ENCODE results near the gene LRIG2.
"Not testable (repeated sequence)": the region's sequence is repeated elsewhere in the genome, so short reads cannot be mapped to it uniquely, and the experiment has no call there.

Gene LRIG2

DNA sequence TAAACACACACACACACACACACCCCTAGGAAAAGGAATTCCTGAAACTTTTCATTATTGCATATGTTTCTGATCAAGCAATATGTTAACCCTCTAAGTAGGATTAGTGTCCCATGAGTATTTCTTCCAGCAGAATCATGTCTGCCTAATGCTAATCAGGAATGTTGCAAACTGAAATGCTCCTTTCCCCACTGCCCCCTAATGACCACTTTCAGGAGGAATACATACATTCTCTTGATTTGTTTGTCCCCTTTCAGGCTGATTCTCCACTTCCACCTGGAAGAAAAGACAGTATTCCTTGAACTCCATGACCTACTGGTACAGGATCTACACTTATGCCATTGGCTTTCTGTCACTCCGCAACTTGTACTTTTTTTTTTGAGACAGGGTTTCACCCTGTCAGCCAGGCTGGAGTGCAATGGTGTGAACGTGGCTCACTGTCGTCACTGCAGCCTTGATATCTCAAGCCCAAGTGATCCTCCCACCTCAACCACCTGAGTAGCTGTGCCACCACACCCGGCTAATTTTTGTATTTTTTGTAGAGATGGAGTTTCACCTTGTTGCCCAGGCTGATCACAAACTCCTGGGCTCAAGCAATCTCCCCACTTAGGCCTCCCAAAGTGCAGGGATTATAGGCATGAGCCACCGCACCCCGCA lies 56.7 kb downstream of the LRIG2 start:
- no peak for DNase-seq (ENCODE audit: low read depth)

DNA sequence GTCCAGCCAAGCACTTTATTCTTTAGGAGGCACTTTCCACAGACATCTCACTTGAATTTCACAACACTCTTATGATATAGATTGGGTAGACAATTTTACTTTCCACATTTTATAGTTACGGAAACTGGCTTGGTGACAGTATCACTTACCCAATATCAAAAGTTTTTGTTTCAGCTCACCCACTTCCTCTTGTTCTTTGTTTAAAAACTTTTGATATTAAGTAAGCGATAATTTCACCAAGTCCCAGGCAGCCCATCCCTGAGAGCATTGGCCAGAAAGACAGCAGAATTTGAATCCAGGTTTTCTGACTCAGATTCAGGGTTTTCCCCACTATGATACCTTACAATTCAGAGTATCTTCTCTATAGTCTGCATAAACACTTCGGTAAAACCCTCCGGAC lies 60.0 kb downstream of the LRIG2 start:
- no peak for DNase-seq (ENCODE audit: low read depth)

DNA sequence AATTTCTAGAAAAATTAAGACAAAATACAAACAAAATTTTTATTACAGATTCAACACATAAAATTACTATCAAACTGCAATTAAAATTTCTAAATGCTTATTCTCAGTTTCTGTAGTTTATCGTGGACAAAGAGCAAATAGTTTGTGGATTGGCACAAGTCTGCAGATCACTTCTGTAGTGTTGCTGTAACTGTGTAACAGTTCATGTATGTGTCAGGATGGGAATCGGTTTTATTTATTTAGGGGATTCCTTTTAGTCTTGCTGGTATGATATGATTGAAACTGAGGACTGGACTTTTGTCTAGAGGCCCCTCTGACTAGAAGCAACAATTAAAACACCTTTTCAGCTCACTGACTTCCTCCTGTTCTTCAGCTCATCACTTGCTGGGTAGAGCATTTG lies 60.8 kb downstream of the LRIG2 start:
- DNase-seq (ENCODE audit: low read depth), result no peak

DNA sequence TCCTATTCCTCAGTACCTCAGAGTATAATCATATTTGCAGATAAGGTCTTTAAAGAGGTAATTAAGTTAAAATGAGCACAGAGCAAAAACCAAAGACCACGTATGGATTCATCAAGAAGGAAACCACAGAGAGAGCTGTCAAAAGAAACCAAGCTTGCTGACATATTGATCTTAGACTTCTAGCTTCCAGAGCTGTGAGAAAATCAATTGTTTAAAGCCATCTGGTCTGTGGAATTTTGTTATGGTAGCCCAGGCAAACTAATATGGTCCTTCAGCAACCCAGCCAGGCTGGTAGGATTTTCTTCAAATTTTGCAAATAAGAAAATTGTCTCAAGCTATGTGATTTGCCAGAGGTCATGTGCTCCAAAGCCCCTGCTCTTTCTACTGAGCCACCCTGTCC lies 62.5 kb downstream of the LRIG2 start:
- DNase-seq (ENCODE audit: low read depth), result no peak

DNA sequence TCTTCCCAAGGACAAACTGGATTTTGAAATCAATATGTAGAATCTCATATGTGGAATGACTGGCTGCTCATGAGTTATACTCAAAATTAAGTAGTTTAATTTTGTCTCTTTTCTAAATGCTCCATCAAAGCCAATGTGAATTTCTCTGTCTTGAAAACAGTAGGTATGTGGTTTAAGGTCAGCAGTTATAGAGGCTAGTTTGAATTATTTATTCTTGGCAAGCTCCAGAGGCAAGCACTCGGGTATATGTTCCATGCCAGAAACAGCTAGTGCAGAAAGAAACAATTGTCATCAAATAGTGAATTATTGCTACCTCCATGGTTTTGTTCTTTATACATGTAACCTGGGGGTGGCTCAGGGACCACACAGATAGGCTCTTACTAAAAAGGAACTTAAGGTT lies 63.5 kb downstream of the LRIG2 start:
- no peak for DNase-seq (ENCODE audit: low read depth)

DNA sequence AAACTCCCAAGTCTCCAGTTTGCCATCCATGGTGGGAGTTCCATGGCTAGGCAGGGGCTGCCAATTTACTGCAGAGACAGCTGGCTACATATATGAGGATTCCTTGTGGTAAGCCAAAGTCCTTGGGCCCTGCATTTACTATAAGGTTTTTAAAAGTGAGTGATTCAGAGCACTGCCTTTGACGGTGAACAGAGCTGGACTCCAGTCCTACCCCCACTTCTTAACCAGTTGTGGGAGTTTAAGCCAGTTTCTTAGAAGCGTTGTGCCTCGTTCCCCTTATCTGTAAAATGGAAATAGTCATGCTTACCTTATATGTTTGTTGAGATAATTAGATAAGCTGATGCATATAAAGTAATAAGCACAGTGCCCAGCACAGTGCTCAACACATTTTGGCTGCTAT lies 64.6 kb downstream of the LRIG2 start:
- no peak for DNase-seq (ENCODE audit: low read depth)

DNA sequence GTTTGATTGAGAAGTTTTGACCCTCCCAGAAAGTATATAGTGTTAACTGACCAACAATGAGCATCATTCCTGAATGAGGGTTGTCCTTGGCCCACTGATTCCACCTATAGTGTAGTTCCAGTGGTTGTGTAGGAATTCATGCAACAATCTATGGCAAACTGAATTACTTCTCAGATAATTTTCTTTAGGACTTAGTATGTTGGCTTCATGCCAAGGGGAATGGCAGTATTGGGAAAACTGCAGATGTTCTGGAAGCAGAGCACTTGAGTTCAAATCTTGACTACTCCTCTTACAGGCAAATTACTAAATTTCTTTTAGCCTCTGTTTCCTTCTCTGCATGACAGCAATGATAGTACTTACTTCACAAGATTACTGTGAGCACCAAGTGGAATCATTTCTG lies 65.8 kb downstream of the LRIG2 start:
- no peak for DNase-seq (ENCODE audit: low read depth)

DNA sequence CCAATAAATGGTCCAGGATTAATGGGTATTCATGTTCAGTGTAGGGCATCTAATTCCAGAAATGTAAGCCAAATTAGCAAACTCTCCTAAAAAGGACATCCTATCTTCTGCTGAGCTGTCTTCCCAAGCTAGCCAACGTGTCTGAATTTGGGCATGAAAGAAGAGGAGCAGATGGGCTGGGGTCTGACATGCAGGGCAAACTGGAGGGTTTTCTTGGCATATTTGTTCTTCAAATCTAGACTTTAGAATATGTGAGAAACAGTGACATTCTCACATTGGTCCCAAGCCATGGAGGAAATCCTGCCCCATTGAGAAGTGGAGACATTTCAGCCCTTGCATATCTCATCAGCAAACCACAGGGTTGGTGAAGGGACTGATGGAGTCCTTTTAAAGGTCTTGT lies 67.2 kb downstream of the LRIG2 start:
- no peak for DNase-seq (ENCODE audit: low read depth)

DNA sequence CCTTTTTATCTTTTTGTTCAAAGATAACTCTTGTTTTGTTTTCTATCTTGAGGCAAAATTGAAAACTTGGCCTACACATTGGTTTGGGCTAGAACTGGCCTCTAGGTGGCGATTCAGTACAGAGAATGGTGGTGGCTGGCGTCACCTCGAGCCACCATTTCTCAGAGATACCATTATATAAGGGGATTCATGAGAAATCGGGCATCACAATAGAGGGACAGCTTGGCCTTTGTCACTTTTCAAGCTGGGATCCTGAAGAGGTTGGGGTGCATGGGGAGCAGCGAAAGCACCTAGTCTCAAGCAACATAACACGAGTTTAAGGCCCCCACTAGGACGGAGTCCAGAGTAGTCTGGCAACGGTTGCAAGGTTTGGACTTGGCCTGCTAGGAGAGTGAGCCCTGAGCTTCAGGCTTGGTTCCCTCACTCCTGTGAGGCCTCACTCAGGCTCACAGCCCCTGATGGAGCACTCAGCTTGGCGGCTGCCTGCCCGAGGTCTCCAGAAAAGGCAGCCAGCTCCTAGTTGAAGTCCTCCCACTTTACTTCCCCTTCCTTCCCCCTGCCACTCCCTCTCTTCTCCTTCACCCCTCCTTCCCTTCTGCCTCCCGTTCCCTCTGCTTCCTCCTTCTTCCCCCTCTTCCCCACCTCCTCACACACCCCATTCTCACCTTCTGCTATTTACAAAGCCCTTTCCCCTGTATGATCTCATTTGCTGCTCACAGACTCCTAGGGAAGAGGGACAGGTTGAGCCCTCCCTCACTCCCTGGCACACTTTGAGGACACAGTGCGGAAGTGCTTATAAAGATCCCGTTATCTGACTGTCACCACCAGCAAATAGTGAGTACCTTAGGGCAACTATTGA lies 67.8 kb downstream of the LRIG2 start:
- DNase-seq (ENCODE audit: low read depth), result peak; percentile 31

DNA sequence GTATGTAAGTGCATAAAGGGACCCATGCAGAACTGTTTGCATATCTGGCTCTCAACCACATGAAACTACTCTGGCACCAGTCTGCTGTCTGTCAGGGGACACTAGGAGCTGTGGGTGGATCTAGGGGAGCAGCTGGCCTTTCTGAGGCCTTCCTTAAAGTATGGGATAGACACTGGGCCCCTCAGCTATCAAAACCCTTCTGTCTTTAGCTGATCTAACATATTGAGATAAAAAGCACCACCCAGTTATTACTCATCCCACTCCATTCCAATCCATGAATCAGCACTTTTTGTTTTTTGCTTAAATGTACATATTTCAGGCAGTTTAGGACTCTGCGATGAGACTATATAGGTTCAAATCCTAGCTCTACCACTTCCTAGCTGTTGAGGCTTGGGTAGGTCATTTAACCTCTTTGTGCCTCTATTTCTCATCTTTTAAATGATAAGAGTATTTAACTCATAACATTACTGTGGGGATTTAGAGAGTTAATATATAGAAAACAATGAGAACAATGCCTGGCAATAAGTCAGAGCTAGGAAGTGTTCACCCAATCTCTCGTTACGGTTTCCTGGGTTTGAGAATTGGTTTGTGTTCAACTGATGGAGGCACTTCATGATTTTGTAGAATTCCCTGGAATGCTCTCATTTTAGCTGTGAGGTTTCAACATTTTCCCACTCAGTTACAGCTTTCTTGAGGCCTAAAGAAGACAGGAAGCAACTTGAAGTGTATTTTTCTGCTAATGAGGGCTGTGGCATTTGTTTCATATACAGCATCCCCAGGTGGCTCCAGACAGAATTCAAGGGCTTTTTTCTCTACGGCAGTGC lies 68.9 kb downstream of the LRIG2 start:
- no peak for DNase-seq (ENCODE audit: low read depth)

DNA sequence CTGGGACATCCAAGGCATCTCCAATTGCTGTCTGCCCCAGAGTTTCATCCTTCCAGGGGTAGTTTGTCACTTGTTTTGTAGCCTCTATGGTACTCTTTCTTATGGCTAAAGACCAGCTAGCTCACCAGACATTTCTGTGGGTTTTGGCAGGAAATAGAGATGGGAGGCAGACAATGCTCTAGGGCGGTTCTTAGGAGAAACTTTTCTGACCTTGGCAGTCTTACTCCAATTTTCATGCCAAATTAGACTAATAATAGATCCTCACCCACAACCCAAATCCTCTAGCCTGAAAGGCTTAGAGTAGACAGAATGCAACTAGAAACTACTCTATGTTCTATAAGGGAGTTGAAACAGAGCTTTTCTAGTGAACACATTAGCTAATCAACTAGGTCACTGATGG lies 69.8 kb downstream of the LRIG2 start:
- DNase-seq (ENCODE audit: low read depth), result no peak

DNA sequence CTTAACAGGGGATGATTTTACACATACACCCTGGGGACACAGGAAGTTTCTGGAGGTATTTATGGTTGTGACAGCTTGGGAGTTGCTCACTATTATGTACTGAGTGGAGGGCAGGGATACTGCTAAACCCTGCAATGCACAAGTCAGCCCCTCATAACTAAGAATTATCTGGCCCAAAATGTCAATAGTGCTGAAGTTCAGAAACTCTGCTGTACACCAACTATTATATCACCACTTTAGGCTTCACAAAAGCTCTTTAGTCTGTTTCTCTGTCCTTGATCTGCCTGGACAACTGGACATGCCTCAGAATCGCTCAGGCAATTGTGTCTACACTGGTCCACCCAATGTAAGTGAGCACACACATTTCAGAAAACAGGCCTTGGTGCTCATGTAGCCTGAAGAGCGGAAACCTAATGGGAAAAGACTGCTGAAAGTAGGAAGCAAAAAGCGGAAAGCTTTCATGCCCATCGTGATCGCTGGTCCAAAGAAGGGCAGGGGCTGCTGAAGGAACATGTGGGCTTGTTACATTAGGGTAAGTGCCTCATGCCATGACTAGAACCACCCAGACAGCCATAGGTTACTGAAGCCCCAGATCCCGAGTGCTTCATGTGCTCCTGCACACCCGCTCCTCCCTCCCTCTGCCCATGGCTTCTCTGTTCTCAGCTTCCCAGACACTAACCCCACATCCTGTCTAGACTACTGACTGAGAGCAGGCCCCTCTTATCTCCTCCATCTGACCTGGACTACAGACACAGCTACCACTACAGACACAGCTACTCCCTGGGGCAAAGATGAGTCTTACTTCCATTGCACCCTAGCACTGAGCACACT lies 73.5 kb downstream of the LRIG2 start:
- no peak for DNase-seq (ENCODE audit: low read depth)

DNA sequence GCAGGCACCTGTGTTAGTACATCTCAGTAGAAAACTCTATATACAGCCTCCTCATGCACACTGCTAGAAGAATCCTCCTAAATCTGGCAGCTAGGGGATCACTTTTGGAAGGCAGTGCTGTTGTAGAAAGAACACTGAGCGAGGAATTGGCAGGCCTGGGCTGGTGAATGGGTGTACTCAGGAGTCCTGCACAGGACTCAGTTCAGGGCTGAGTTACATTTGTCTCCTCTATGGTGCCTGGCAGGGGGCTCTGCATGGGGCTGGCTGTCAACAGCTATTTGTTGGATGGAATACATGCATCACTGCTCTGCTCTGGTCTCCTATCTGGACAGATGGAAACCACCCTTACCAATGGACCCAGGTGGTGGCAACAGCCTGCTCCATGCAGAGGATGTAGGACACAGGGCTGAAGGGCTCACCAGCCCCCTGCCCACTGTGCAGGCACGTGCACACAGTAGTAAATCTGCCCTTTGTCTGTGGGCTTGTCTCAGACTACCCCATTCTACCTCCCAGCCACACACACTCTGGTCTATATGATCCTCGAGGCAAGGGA lies 74.2 kb downstream of the LRIG2 start:
- no peak for DNase-seq (ENCODE audit: low read depth)

DNA sequence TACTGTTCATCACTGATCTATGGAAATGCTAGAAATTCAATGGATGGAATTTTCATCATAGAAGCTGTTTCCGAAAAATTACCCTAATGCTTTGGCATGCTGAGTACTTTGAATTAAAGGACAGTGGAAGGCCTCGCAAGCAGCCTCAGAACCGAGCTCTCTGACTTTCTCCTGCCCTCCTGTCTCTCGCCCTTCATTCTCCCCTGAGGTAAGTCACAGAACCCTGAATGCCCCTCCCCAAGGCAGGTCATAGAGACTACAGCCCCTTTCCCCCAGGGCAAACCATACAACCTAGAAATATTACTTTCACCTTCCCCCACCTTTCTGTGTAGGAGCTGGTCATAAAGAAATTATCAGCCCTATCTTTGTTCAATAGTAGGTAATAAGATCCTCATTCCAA lies 74.8 kb downstream of the LRIG2 start:
- DNase-seq (ENCODE audit: low read depth), result no peak

DNA sequence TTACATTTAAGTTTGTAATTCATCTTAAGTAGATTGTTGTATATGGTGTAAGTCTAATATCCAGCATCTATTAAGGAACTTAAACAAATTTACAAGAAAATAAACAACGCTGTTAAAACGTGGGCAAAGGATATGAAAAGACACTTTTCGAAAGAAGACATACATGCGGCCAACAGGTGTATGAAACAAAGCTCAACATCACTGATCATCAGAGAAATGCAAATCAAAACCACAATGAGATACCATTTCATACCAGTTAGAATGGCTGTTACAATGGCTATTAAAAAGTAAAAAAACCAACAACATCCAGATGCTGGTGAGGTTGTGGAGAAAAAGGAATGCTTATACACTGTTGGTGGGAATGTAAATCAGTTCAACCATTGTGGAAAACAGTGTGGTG lies 77.5 kb downstream of the LRIG2 start:
- DNase-seq (ENCODE audit: low read depth), result not testable (repeated sequence)

DNA sequence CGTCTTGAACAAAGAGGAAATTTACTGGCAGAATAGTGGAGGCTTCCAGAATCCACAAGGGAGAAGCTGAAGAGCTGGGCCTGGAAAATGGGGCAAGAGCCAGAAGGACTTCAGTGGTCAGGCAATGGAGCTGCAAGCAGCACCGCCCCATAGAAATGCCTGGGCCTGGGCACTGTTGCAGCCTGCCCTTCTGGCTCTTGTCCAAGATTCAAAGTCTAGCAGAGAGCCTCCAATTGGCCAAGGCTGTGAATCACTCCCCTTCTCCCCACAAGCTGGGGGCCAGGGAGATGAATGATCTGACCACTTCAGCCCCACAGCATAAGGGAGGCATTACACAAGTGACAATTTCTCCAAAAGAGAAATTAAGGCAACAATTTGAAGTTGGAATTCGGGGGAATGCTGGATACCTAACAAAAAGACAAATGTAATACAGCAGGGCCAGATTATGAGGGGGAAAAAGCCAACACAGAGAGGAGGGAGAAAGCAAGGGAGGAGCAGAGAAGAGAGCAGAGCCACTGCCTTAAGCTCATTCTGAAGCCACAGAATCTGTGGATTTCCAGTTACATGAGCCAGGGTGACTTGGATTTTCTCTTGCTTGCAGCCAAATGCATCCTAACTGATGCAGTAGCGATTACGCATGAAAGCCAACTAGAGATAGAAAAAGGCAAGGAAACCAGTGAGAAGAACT lies 80.3 kb downstream of the LRIG2 start:
- no peak for DNase-seq (ENCODE audit: low read depth)

DNA sequence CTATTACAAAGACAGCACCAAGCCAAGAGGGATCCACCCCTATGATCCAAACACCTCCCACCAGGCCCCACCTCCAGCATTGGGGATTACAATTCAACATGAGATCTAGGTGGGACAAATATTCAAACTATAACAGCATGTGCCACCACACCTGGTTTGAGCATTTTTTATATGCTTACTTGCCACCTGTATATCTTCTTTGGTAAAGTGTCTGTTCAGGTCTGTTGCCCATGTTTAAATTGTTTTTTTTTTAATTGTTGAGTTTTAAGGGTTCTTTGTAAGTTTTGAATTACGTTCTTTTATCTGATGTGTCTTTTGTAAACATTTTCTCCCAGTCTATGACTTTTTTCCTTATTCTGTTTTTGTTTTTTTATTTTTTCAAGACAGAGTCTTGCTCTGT lies 83.4 kb downstream of the LRIG2 start:
- DNase-seq (ENCODE audit: low read depth), result no peak

DNA sequence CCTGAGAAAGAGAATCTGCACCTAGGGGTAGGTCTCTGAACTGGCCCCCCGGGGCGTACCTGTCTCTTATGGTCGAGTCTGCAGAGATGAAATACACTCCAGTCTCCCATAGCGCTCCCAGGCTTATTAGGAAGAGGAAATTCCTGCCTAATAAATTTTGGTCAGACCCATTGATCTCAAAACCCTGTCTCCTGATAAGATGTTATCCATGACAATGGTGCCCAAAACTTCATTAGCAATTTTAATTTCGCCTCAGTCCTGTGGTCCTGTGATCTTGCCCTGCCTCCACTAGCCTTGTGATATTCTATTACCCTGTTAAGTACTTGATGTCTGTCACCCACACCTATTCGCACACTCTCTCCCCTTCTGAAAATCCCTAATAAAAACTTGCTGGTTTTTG lies 85.7 kb downstream of the LRIG2 start:
- not testable (repeated sequence) for DNase-seq (ENCODE audit: low read depth)

DNA sequence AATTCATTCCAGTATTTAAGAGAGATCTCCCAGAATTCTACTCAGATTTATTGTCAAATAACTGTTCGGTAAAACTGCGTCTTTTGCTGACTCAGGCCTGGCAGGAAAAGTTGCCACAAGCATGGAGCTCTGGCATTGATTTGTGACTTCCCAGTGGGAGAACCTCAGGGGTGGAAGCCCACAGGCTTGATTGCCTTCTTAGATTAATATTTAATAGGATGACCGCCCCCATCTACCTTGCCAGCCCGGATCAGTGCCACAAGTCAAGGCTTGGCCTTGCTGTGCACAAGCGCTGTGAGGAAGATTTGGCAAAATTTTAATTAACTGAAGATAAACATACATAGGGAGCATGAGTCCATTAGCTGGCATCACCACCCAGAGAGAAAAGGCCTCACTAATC lies 93.5 kb downstream of the LRIG2 start:
- no peak for DNase-seq (ENCODE audit: low read depth)

DNA sequence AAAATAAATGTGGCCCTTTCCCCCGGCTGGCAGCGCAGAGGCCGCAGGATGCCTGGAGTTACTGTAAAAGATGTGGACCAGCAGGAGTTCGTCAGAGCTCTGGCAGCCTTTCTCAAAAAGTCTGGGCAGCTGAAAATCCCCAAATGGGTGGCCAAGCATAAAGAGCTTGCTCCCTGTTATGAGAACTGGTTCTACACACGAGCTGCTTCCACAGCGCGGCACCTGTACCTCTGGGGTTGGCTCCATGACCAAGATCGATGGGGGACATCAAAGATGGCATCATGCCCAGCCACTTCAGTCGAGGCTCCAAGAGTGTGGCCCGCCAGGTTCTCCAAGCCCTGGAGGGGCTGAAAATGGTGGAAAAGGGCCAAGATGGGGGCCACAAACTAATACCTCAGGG lies 95.9 kb downstream of the LRIG2 start:
- no peak for DNase-seq (ENCODE audit: low read depth)

DNA sequence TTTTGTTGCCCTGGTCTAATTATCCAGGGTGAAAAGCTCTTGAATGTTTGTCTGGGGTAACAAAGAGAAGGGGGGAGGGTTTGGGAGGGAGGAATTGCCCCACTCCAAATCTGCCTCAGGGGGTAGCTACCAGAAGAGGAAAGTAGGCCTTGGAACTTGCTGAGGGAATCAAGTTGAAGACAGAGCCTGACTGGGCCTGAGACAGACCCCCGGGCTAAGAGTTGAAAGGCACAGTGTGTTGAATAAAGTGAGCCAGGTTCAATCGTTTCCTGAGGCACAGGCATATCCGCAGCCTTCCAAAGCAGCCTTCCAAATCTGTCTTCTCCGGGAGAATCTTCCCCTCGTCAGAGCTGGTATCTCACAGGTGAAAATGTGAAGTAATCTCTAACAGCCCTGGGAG lies 96.6 kb downstream of the LRIG2 start:
- no peak for DNase-seq (ENCODE audit: low read depth)
